Measurements from ENCODE around the gene LOXHD1.

LOXHD1 gene

DNA sequence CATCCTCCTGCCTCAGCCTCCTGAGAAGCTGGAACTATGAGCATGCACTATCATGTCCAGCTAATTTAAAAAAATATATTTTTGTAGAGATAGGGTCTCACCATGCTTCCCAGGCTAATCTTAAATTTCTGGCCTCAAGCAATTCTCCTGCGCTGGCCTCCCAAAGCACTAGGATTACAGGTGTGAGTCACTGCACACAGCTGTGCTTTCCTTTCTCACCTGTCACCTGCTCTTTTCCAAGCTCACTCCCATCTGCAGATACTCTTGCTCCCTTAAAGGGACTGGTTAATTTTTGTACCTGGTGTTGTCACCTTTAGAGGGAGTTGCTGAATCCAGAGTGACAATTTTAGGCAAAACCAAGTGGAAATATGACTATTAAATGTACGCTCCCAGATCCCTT, 178.2 kb downstream of the LOXHD1 start:
- DNase-seq (ENCODE audit: low spot score) = no peak

DNA sequence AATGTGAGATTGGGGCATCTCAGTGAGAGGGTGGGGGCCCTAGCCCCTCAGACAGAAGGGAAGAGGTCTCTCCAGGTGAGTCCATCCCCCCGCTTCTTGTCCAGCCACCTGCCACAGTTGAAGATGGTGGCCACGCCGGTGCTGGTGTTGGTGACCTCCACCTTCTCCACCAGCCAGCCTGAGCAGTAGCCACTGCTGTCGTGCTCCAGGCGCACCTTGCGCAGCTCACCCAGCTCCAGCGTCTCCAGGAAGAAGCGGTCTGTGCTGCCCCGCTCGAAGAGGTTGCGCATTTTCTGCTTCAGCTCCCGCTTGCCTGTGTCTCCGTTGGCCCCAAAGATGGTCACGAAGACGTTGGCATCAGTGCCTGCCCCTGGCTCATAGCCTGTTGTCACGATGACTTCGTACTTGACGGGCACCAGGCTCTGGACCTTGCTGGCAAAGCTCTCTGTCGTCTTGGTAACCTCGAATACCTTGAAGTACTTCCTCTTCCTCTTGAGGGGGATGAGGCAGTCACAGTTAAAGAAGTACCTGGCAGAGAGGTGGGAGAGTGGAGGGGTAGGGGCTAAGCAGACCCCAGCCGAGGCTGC, 179.5 kb downstream of the LOXHD1 start:
- no peak for DNase-seq (ENCODE audit: low spot score)

DNA sequence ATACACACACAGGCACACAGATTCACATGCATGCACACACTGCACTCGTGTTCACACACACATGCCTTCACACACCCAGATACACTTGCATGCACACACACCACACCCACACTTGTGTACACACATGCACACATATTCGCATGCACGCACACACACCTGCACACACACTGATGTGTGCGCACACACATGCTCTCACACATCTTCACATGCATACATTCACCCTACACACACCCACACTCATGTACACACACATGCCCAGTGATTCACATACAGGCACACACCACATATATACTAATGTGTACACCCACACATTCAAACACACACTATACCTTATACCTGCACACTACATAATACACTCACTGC, 181.6 kb downstream of the LOXHD1 start:
- no peak for DNase-seq (ENCODE audit: low spot score)

DNA sequence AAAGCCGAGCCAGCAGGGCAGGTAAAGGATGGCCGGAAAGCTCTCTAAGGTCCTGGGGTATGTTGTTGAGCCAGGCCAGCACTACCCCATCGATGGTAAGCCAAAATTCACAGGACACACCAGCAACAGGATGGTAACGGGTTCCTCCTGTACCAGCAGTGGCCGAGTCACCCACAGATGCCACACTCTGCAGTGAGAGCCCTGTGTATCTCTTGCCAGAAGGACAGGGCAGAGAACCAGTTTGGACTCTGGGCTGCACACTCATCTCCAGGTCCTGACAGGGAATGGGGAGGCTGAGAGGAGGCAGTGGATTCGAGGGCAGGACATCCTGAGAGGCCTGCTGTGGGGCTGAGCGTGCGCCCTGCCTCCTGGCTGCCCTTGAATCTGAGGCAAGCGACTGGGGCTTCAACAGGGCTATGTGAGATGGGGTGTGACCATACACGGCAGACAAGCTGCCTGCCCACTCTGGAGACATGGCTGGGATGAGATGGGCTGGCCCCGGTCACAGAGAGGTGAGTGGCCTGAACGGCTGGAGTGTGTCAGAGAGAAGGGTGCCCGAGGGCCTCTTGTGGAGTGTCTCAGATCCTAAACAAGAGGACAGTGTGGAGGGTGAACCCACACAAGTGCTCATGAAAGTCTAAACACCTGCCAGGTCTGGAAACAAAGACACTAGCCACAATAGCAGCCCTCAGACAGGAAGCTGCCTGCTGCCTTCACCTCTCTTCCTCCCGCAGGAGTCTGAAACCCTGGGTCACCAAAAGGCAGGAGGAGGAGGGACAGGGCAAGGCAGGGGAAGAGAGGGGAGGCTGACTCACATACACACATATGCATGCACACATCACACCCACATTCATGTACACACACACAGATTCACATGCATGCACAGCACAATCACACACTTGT, 182.3 kb downstream of the LOXHD1 start:
- DNase-seq (ENCODE audit: low spot score) = no peak

DNA sequence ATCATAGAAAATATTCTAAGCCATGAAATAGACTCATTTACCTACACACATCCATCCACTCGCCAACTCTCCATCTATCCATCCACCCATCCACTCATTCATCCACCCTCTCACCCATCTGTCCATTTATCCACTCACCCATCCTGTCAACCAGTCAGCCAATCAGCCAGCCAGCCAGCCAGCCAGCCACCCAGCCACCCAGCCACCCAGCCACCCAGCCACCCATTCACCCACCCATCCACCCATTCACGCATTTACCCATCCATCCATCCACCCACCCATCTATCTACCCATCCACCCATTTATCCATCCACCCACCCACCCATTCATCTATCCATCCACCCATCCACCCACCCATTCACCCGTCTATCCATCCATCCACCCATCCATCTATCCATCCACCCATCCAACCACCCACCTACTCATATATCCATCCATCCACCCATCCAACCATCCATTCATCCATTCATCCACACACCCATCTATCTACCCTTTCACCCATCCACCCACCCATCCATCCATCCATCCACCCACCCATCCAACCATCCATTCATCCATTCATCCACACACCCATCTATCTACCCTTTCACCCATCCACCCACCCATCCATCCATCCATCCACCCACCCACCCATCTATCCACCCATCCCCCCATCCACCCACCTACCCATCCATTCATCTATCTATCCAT, 185.1 kb downstream of the LOXHD1 start:
- no peak for DNase-seq (ENCODE audit: low spot score)

DNA sequence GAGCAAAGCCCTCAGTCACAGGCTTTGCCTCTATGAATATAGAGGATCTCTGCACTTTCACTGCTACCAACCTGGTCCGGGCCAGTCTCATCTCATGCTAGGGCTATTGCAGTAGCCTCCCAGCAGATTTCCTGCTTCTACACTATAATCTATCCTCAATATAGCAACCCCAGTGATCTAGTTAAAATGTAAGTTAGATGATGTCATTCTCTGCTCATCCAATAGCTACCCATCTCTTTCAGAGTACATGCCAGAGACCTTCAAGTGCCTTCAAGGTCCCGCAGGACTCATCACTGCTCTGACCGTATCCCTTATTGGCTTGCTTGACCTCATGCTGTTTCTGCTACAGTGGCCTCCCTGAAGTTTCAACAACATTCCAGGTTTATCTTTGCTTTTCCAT, 186.3 kb downstream of the LOXHD1 start:
- no peak for DNase-seq (ENCODE audit: low spot score)

DNA sequence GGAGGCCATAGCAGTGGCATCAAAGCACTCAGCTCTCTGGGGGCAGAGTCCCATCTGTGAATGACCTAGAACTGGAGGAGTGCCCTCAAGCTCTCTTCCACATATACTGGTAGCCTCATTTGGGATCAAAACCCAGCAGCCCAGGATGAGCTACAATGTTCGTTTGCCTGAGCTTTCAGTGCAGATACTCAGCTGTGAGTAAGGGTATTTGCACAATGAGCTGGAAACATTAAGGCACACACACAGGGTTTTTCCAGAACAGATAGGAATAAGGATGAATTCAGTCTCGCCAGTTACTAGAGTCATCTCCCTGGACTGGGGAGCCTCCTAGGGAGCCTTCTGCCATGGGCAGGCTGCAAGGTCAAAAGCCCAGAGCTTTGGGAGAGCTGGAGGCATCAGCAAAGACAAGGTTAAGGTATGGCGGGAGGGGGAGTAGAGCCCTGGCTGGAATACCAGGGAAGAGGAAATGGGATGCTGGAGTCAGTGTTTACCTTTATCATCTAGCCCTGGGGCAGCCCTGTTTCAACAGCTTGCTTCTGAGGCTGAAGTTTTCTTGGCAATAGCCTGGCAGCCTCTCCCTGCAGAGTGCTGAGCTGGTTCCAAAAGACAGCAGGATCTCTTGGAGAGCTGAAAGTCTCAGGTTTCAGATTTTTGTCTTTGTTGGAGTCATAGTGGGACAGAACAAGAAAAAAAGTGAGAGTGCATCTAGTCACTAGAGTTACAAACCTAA, 187.7 kb downstream of the LOXHD1 start:
- DNase-seq (ENCODE audit: low spot score) = no peak

DNA sequence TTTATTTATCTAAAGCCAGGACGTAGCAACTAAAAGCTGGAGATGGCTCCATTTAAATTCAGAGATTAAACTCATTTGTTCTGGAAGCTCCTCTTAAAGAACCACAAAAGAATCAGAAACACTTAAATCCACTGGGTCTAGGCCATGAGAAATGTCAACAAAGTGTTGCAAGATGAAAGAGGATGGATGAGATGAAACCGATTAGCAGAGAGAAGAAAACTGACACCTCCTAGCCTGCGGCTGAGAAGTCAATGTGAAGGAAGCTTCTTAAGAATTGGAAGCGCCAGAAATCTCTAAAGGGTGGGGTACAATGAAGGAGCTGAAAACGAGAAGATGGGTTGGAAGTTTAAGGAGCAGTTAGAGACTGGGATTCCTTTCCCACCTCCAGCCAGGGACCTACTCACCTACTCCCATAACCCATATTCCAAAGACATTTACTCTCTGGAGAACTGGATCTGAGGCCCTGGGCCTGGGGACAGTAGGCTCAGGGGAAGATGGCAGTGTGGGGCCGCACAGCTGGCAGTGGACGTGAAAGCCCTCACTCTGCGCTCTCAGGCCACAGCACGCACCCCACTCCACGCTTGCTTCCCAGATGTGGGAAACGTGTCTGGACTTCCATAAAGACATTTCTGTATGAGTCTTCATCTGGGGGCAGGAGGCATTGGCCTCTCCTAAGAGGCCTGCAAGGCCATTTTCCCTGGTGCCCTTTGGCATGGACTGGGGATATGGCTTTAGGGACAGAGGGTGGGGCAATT, 188.4 kb downstream of the LOXHD1 start:
- no peak for DNase-seq (ENCODE audit: low spot score)

DNA sequence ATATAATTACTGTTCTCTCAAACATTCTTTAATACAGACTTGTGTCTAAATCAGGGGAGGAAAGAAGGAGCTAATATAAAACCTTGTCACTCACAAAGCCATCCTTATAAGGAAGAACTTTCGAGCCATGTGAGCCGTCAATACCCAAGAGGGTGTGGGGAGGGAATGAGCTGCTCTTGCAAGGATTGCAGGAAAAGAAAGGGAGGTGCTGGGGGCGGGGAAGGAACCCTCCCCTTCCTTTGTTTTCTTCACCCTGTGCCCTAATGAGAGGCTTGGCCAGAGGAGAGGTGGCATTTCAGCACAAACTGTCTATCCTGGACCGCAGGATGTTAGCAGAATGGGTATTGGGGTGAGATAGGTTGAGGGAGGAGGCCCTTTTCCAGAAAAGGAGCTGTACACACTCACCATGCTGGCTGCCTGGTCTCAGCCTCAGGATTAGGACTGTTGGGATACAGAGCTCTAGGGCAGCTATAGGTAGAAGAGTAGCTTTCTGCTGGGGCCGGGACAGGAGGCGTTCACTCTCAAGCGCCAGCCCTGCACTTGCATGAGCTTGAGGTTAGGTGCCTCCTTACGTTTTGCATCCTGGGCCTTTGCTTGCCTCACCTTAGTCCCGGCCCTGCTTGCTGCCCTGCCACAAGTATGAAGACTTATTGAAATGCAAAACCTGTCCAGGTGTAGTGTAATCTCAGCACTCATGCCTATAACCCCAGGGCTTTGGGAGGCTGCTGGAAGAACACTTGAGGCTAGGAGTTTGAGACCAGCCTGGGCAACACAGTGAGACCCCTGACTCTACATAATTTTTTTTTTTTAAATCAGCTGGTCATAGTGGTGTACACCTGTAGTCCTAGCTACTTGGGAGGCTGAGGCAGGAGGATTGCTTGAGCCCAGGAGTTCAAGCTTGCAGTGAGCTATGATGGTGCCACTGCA, 190.5 kb downstream of the LOXHD1 start:
- DNase-seq (ENCODE audit: low spot score) = no peak

DNA sequence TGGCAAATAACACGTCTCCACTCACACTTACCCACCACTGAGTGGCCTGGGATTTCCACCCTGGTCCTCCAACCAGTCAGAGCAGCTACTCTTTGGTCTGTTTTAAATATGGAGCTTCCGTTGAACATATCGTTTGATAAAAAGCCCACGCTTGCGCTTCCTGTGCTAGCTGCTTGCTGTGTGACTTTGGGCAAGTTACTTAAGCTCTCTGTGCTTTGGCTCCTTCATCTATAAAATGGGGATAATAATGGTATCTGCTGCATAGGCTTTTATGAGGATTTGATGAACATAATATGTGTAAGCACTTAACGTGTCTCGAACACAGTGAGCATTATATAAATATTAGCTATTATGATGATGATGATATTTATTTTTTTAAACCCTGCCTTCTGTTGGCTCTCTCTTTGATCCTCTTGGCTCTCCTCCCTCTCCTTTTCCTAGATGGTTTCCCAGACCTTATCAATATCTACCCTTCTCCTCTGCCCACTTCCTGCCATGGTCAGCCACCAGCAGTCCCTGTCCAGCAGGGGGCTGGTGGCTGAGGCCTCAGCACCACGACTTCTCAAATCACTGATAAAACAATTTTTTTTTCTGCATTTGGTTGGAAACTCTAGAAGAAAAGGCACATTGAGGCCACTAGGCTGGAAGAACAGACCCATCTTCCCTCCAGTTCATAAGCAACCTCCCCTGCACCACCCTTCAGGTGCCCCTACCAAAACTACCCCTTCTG, 191.9 kb downstream of the LOXHD1 start:
- no peak for DNase-seq (ENCODE audit: low spot score)

DNA sequence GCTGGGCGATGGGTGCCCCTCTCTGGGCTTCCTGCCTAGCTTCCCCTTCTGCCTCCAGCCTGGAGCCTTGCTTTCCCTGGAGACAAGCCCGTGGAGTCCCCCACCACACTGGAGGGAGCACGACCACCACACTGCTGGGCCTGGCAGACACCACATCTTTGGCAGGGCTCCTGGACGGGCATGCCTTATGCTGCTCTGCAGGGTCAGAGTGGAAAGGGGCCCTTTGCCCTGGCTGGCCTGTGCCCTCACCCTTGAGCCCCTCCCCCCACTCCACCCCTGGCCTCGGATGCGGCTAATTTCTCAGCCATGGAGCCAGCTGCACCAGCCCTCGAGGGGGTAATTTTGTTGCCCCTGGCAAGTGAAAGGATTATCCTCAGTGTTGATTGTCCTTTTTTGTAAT, 194.5 kb downstream of the LOXHD1 start:
- no peak for DNase-seq (ENCODE audit: low spot score)

DNA sequence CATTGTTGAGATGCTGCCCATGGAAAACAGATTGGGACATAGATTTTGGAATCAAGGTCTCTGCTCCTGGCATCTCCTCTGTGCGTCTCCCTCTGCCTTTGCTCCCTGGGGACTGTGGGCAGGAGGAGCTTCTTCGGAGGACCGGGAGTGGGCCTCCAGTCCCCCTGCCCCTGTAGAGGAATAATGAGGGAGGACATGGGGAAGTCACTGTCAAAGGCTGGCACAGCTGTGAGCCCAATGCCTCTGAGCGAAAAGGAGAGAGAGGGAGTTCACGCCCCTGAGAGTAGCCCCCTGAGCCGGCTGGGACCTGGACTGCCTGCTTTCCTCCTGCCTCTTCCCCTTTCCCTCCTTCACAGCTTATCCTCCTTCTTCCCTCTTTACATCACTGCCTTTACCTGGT, 195.0 kb downstream of the LOXHD1 start:
- no peak for DNase-seq (ENCODE audit: low spot score)

DNA sequence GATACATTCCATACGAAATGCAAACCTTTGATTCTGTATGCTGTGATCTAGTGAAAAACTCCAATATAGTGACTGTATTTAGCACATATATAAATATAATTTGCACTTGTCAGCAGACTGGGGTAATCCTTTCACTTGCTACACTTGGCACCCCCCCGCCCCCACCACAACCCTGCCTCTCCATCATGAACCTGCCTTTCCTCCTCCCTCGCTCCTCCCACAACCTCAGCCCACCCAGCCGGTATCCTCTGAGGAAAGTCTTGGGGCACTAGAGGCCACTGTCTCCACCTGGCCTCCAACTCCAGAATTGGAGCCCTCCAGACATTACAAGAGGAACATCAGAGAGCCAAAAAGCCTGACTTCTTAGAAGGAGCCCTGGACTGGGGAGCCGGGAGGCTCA, 196.3 kb downstream of the LOXHD1 start:
- DNase-seq (ENCODE audit: low spot score) = no peak

DNA sequence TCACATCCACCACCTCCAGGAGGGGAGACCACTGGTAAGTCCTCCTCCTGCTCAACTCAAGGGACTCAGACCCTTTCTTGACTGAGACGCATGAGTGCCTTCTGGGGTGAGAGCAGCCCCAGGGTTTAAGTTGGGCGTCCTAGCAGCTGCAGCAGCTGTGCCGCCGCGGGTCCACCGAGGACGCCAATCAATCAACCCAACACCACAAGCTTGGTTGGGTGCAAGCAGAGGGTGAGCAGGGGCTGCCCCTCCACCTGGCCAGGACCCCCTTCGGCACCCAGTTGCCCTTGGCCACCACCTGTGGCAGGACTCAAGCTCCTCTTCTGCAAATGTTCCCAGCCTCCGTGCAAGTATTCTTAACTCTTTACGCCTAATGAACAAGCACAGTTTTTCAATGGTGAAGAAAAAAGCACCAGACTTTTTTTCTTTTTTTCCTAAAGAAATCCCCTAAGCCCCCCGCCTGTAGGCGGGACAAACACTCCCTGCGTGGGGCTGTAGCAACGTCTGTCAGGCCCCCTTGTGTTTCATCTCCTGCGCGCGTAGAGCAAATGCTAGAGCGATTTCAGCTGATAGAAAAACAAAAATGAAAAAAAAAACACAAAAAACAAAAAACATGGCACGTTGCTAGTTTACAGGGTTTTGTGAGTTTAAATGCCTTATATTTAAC, 197.1 kb downstream of the LOXHD1 start:
- DNase-seq (ENCODE audit: low spot score) = no peak

DNA sequence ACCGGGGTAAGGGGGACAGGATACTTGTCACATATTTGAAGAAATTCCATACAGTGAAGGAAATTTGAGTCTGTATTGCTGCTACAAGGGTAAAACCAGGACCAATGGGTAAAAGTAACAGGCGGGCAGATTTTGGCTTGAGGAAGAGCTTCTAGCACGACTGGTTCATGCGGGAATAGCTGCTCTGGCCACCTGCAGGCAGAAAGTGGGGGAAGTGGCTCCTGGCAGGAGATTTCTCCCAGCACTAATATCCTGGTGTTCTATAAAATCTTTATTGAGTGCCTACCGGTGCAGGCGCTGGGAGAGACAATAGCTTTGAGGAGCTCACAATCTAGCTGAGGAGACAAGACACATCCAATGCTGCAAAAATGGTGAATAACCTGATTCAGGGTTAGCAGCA, 198.5 kb downstream of the LOXHD1 start:
- DNase-seq (ENCODE audit: low spot score) = no peak

DNA sequence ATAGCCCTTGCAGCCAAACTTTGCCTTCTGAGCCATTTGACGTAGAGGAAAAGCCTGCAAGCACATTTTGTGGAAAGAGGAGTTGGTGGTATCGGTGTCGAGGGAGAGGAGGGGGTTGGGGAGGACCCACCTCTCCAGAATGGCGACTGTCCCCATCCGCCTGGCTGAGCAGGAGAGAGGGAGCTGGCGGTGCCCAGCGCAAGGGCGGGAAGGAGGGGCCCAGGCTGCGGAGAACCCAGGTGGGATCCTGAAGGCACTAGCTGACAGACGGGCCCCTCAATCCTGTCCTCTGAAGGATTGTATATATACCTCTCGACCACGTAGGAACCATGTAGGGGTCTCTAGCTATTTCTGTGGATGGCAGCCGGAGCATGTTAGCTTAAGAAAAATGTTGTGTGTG, 200.3 kb downstream of the LOXHD1 start:
- no peak for DNase-seq (ENCODE audit: low spot score)

DNA sequence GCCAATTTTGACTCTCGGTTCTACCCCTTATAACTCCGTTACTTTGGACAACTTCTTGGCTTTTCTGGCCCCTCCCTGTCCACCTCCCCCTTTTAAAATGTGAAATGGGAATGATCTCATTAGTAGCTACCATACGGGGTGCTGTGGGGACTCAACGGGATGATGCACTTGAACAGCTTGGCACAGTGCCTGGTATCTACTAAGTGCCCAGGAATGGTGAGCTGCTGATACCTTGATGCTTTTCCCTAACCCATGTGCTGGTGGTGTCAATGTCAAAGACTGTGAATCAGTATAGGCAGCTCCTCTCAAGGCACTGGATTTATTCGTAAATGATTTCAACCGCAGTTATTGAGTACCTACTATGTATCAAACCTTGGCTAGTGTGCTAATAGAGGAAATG, 204.2 kb downstream of the LOXHD1 start:
- no peak for DNase-seq (ENCODE audit: low spot score)

DNA sequence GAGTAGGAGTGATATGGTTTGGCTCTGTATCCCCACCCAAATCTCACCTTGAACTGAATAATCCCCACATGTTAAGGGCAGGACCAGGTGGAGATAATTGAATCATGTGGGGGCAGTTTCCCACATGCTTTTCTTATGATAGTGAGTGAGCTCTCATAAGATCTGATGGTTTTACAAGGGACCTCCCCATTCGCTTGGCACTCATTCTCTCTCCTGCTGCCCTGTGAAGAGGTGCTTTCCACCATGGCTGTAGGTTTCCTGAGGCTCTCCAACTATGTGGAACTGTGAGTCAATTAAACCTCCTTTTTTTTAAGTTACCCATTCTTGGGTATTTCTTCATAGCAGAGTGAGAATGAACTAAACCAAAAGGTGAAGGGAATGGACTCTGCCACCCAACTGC, 207.5 kb downstream of the LOXHD1 start:
- no peak for DNase-seq (ENCODE audit: low spot score)

DNA sequence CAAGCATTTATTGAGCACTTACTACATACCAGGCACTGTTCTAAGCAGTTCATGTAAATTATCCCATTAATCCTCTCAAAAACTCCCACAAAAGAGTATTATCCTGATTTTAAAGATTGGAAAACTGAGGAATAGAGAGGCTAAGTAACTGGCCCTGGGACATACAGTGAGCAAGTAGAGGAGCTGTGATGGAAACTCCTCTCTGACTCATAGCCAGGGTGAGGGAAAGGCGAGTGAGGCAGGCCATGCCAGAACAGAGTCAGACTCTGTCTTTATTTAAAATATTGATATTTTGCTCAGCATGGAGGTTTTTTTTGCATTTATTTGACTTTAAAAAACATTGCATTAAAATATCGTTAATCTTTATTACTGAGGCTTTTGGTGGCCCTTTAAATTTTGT, 208.0 kb downstream of the LOXHD1 start:
- no peak for DNase-seq (ENCODE audit: low spot score)

DNA sequence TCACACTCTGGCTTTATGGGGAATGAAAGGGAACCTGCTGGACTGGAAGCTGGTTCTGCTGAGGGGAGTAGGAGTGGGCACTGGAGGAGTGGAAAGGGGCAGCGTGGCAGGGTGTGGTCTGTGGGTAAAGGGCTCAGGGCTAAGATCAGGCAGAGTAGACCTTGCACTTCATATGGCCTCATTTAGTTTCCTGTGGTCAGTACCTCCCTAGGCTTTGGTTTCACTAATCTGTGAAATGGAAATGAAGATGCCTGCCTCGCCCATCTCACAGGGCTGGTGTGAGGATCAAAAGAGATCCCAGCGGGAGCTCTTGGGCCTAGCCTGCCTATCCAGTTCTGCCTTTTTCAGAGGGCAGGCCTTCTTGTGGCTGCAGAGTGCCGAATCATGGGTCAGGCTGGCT, 208.7 kb downstream of the LOXHD1 start:
- no peak for DNase-seq (ENCODE audit: low spot score)

Measured in AG20443 (cell line).